Activated effector memory CD4-positive, alpha-beta T cell treated with Interleukin-2 at 50 U/mL for 16 hours (primary cell): ENCODE results near the gene ENTPD1.
"Not testable (repeated sequence)": the region's sequence is repeated elsewhere in the genome, so short reads cannot be mapped to it uniquely, and the experiment has no call there.

Experiments used
- DNase-seq: peaks from one replicate; pipeline ENCODE4 v3.0.0-alpha.2; 2020

Gene ENTPD1

GRCh38 chr10:95759233-95759826, 3.4 kb downstream of the ENTPD1 start:
- no peak for DNase-seq

- no peak for DNase-seq
These were observed 6.1 kb downstream of the ENTPD1 start for GRCh38 chr10:95761939-95762492.

- no peak for DNase-seq
These were observed 12.1 kb downstream of the ENTPD1 start for GRCh38 chr10:95767884-95768556.

GRCh38 chr10:95770084-95770720, 14.2 kb downstream of the ENTPD1 start:
- DNase-seq: no peak

- not testable (repeated sequence) for DNase-seq
These were observed 17.5 kb downstream of the ENTPD1 start for GRCh38 chr10:95773454-95773853.

- DNase-seq: not testable (repeated sequence)
These were observed 21.7 kb downstream of the ENTPD1 start for GRCh38 chr10:95777638-95778037.

GRCh38 chr10:95782318-95782717, 26.4 kb downstream of the ENTPD1 start:
- DNase-seq: no peak

GRCh38 chr10:95783741-95784140, 27.8 kb downstream of the ENTPD1 start:
- no peak for DNase-seq

- DNase-seq: no peak
These were observed 28.4 kb downstream of the ENTPD1 start for GRCh38 chr10:95784279-95784913.

- no peak for DNase-seq
These were observed 29.4 kb downstream of the ENTPD1 start for GRCh38 chr10:95785317-95785716.

GRCh38 chr10:95785942-95786669, 30.1 kb downstream of the ENTPD1 start:
- no peak for DNase-seq

GRCh38 chr10:95787447-95787846, 31.5 kb downstream of the ENTPD1 start:
- no peak for DNase-seq

GRCh38 chr10:95788830-95789229, 32.9 kb downstream of the ENTPD1 start:
- no peak for DNase-seq

- no peak for DNase-seq
These were observed 33.9 kb downstream of the ENTPD1 start for GRCh38 chr10:95789902-95790301.

- no peak for DNase-seq
These were observed 35.0 kb downstream of the ENTPD1 start for GRCh38 chr10:95790982-95791381.

GRCh38 chr10:95791425-95791979, 35.5 kb downstream of the ENTPD1 start:
- DNase-seq: no peak

GRCh38 chr10:95792211-95792780, 36.3 kb downstream of the ENTPD1 start:
- DNase-seq: no peak

- DNase-seq: no peak
These were observed 36.9 kb downstream of the ENTPD1 start for GRCh38 chr10:95792874-95793285.

- no peak for DNase-seq
These were observed 37.6 kb downstream of the ENTPD1 start for GRCh38 chr10:95793401-95794045.

GRCh38 chr10:95794195-95794594, 38.2 kb downstream of the ENTPD1 start:
- no peak for DNase-seq

- no peak for DNase-seq
These were observed 39.6 kb downstream of the ENTPD1 start for GRCh38 chr10:95795602-95796001.

- DNase-seq: no peak
These were observed 40.5 kb downstream of the ENTPD1 start for GRCh38 chr10:95796504-95796903.
